ENCODE results near the gene KLHL8.

DNA sequence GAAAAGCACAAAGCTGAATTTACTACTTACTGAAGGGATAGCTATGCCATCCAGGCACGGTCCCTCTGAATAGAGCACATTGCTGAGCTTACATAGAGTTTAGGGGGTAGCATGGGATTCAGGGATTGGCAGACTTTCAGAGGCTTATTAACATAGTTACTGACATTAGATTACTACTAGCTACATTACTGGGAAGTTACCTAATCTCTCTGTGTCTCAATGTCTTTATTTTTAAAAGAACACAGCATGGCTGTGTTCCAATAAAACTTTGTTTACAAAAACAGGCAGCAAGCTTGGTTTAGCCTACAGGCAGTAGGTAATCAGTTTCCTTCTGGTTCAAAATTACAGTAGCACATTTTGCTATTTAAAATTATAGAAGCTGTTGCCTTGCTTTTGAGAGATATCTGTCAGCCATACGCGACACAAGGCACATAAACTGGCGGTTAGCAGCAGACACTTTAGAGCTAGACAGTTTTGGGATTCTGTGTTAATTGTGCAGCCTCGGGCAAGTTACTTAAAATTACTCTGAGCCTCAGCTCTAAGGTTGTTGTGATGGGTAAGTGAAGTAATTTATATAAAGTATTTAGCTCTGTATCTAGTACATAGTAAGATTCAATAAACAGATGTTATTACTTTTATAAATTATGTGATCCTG lies 6.9 kb downstream of the KLHL8 start:
- TF ChIP-seq CTCF (conservative IDR thresholded peaks at IDR 0.05; ENCODE audit: low read depth, low read length) (no peak), EZH2 (IDR thresholded peaks at IDR 0.05; ENCODE audit: borderline replicate concordance, low read depth, low read length, poor library complexity, severe bottlenecking) (no peak)
